ENCODE measurements around the gene KLHL9. TPM values are rescaled to one million over a fixed set of nuclear protein-coding genes. Genes with fewer than 3 reads are reported as not detected.

KLHL9 gene
- total RNA-seq, 1 donor from 2014 or later: 13.1 TPM

GRCh38 chr9:21316860-21317259, 18.3 kb downstream of the KLHL9 start:
- peak; percentile 8 for TF ChIP-seq CTCF (conservative IDR thresholded peaks at IDR 0.05; ENCODE audit: low read depth, low read length)
- no peak overlapping the region for H3K4me3 ChIP-seq (ENCODE audit: low read depth, low read length)
- DNase-seq (ENCODE audit: low read depth): no peak

GRCh38 chr9:21316032-21316842, 19.0 kb downstream of the KLHL9 start:
- no peak for TF ChIP-seq CTCF (conservative IDR thresholded peaks at IDR 0.05; ENCODE audit: low read depth, low read length)
- H3K4me3 ChIP-seq (ENCODE audit: low read depth, low read length): no peak overlapping the region
- no peak for DNase-seq (ENCODE audit: low read depth)

GRCh38 chr9:21314152-21314551, 21.1 kb downstream of the KLHL9 start:
- no peak for DNase-seq (ENCODE audit: low read depth)
- no peak for TF ChIP-seq CTCF (conservative IDR thresholded peaks at IDR 0.05; ENCODE audit: low read depth, low read length)
- no peak overlapping the region for H3K4me3 ChIP-seq (ENCODE audit: low read depth, low read length)

GRCh38 chr9:21311889-21312288, 23.3 kb downstream of the KLHL9 start:
- no peak for TF ChIP-seq CTCF (conservative IDR thresholded peaks at IDR 0.05; ENCODE audit: low read depth, low read length)
- no peak overlapping the region for H3K4me3 ChIP-seq (ENCODE audit: low read depth, low read length)
- no peak for DNase-seq (ENCODE audit: low read depth)

GRCh38 chr9:21305213-21305612, 30.0 kb downstream of the KLHL9 start, which contains the start of gene IFNA5:
Gene IFNA5 (minus strand): TSS chr9:21305313. CDS start chr9:21305256, 57 bp downstream.
- TF ChIP-seq CTCF (conservative IDR thresholded peaks at IDR 0.05; ENCODE audit: low read depth, low read length): no peak
- no peak within 1 kb of the TSS for H3K4me3 ChIP-seq (ENCODE audit: low read depth, low read length)
- no peak for DNase-seq (ENCODE audit: low read depth)

GRCh38 chr9:21295992-21296391, 39.2 kb downstream of the KLHL9 start:
- no peak for TF ChIP-seq CTCF (conservative IDR thresholded peaks at IDR 0.05; ENCODE audit: low read depth, low read length)
- no peak overlapping the region for H3K4me3 ChIP-seq (ENCODE audit: low read depth, low read length)
- no peak for DNase-seq (ENCODE audit: low read depth)

Measured in epithelial cell of proximal tubule (primary cell).